GM12878 (cell line): Measurements from ENCODE around the gene TAF4. TPM values are rescaled to one million over a fixed set of nuclear protein-coding genes. Genes with fewer than 3 reads are reported as not detected.

Experiments used
- CBFB ChIP-seq: IDR thresholded peaks from 2 replicates; pipeline ENCODE4 v1.6.1; 2016; ENCODE audit warnings: antibody characterized with exemption, low read depth
- E2F4 ChIP-seq: IDR thresholded peaks from 2 replicates; pipeline ENCODE4 v1.6.1; 2012; ENCODE audit warnings: low read depth, low read length, improper control_type of control experiment
- EED ChIP-seq: sonication (generic); IDR thresholded peaks from 2 replicates; pipeline ENCODE4 v1.6.1; 2016; ENCODE audit warnings: antibody characterized with exemption, low read depth
- HDAC6 ChIP-seq: fragments of 200-600 bp; sonication (generic); IDR thresholded peaks from one replicate; pipeline ENCODE4 v1.8.0; 2017; ENCODE audit warnings: antibody characterized with exemption; ENCODE audit not compliant: unreplicated experiment
- JUNB ChIP-seq: IDR thresholded peaks from 2 replicates; pipeline ENCODE4 v1.6.1; 2016; ENCODE audit warnings: antibody characterized with exemption, mild to moderate bottlenecking
- MYC ChIP-seq: IDR thresholded peaks from 2 replicates; pipeline ENCODE4 v1.6.1; 2011; ENCODE audit warnings: mild to moderate bottlenecking, low read length, moderate library complexity, inconsistent platforms; ENCODE audit not compliant: insufficient read depth, insufficient replicate concordance, insufficient read length, severe bottlenecking
- NR2F1 ChIP-seq: fragments of 450-650 bp; conservative IDR thresholded peaks from 2 replicates; pipeline ENCODE4 v1.6.1; 2017; ENCODE audit warnings: mild to moderate bottlenecking
- POU2F2 ChIP-seq: IDR thresholded peaks from 3 replicates; pipeline ENCODE4 v1.6.1; 2011; ENCODE audit warnings: low read depth, mild to moderate bottlenecking, low read length, borderline replicate concordance
- RB1 ChIP-seq: fragments of 450-650 bp; formaldehyde crosslinking; IDR thresholded peaks from 2 replicates; pipeline ENCODE4 v1.6.1; 2017; ENCODE audit warnings: mild to moderate bottlenecking, borderline replicate concordance
- RELB ChIP-seq: fragments of 450-650 bp; IDR thresholded peaks from 2 replicates; pipeline ENCODE4 v1.6.1; 2017; ENCODE audit warnings: low read depth, mild to moderate bottlenecking, moderate library complexity
- SUZ12 ChIP-seq: fragments of 200-600 bp; sonication (generic); IDR thresholded peaks from one replicate; pipeline ENCODE4 v1.6.1; 2018; ENCODE audit warnings: antibody characterized with exemption, mild to moderate bottlenecking; ENCODE audit not compliant: unreplicated experiment
- TARDBP ChIP-seq: IDR thresholded peaks from 2 replicates; pipeline ENCODE4 v1.6.1; 2016; ENCODE audit warnings: borderline replicate concordance
- TBL1XR1 ChIP-seq: IDR thresholded peaks from 2 replicates; pipeline ENCODE4 v1.6.1; 2012; ENCODE audit warnings: low read depth, low read length, improper control_type of control experiment
- WRNIP1 ChIP-seq: IDR thresholded peaks from 2 replicates; pipeline ENCODE4 v1.6.1; 2011; ENCODE audit warnings: low read depth, low read length, improper control_type of control experiment, borderline replicate concordance
- YY1 ChIP-seq: IDR thresholded peaks from 2 replicates; pipeline ENCODE4 v1.6.1; 2011; ENCODE audit warnings: low read depth, mild to moderate bottlenecking, low read length
- polyA plus RNA-seq, 11 experiments: library from polyadenylated mRNA; depleted of rRNA in 4 of 11; unstranded in 6 of 11; stranded (reverse) in 5 of 11; fragments of >200 nt; fragmentation: Nextera tagmentation in 4 of 11; fragmentation: Illumina TruSeq in 1 of 11; extraction: Ambion mirVana in 4 of 11; extraction: Trizol in 1 of 11; gene quantifications; 1 replicate in 1 of 11; 2 replicates in 10 of 11; pipeline versions ENCODE4 v1.2.1 to v1.2.3, GENCODE V29; 2011 to 2016; ENCODE audit warnings: inconsistent platforms in 2 of 11, missing spikeins in 2 of 11, low read depth in 1 of 11
- total RNA-seq, 4 experiments: library from RNA; depleted of rRNA in 3 of 4; stranded (reverse); fragments of >200 nt in 3 of 4; fragmentation: Illumina TruSeq in 1 of 4; extraction: Trizol in 1 of 4; gene quantifications; 2 replicates each; pipeline versions ENCODE4 v1.2.1 to v1.2.3, GENCODE V29; 2013 to 2021

Gene TAF4
- total and polyA plus RNA-seq, 10 of the 15 experiments (the other 5 are each of a cell fraction or from before 2014, with no cell fraction given) = 0.39 to 16.9 (median 3.4) TPM

- TF ChIP-seq E2F4 (no peak), RELB (no peak), JUNB (no peak), CBFB (no peak), MYC (no peak), POU2F2 (no peak), TBL1XR1 (no peak), WRNIP1 (no peak), SUZ12 (no peak), TARDBP (no peak), RB1 (no peak), EED (no peak), YY1 (no peak), HDAC6 (no peak), NR2F1 (no peak)
Observed at GRCh38 chr20:61937963-61938838, 127.5 kb downstream of the TAF4 start (continued).
